HG03342 (cell line): ENCODE measurements around the gene OR5D18.
"Not testable (repeated sequence)": the region's sequence is repeated elsewhere in the genome, so short reads cannot be mapped to it uniquely, and the experiment has no call there.

Experiments
- ATAC-seq: cut with Tn5 transposase; IDR thresholded peaks from one replicate; pipeline ENCODE4 v1.9.1; 2021; ENCODE audit warnings: mild to moderate bottlenecking, moderate library complexity; ENCODE audit not compliant: unreplicated experiment

Gene OR5D18

DNA sequence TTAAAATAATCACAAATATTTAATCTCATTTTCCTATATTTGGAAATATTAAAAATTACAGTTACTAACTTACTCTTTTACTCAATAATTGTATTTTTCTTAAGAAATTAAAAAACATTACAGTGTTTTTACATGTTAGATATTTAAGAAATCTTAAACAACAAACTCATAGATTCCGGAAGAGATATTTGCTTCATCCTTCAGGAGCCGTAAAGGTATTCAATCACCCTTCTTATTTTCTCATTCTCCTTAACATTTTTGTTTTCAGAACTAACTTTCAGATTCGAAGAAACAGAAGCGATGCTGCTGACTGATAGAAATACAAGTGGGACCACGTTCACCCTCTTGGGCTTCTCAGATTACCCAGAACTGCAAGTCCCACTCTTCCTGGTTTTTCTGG lies at the start of gene OR5D18:
OR5D18 (plus strand) TSS at position 301 of the 400 bp plus-strand sequence; CDS start at position 301, 0 bp downstream.
- no peak for ATAC-seq

GRCh38 chr11:55773138-55773537 lies 46.3 kb upstream of the OR5D18 start, which contains the start of gene OR5D13:
Gene OR5D13, plus strand, starts transcription at chr11:55773438. Its CDS starts 0 bp downstream, at chr11:55773438.
- ATAC-seq = no peak

DNA sequence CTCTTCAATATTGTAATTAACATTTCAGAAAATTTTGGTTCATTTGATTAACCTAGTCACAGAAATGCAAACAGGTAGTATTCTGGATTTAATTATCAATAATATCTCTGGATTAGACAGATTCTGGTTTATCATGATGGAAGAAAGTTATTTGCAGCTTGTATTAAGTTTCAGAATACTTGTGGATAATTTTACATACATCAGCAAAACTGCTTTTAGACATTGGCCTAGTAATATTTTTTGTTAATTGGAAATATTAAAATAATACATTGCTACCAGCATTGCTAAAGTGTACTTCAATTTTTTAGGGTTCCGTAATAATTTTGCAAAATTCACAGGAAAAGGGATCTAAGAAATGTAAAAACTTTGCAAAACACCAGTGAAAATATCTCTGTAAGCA lies 27.8 kb upstream of the OR5D18 start:
- ATAC-seq = no peak

GRCh38 chr11:55793321-55793720 lies 26.1 kb upstream of the OR5D18 start:
- no peak for ATAC-seq

DNA sequence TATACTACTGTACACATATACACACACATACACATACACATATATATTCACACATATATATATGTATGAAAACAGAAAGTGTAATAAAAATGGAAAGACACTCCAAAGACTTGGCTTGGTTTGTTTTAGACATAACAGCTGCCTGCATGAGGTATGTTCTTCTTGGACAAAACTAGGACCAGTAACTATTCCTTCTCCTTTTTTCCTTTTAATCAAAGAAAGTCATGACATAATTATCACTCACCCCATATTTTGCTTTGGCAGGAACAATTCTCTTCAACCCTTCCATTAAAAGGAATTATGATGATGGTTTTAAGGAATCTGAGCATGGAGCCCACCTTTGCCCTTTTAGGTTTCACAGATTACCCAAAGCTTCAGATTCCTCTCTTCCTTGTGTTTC lies 24.2 kb upstream of the OR5D18 start, which contains the start of gene OR5D14:
OR5D14 (plus strand) TSS at position 301 of the 400 bp plus-strand sequence; CDS start at position 301, 0 bp downstream.
- ATAC-seq = no peak

DNA sequence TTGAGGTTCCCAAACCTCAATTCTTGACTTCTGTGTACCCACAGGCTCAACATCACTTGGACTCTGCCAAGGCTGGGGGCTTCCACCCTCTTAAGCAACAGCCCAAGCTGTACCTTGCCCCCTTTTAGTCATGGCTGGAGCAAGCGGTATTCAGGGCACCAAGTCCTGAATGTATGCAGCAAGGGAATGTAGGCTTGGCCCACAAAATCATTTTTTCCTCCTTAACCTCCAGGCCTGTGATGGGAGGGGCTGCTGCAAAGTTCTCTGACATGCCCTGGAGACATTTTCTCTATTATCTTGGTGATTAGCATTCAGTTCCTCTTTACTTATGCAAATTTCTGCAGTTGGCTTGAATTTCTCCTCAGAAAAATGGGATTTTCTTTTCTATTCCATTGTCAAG lies 13.2 kb upstream of the OR5D18 start:
- ATAC-seq = no peak

- ATAC-seq = no peak
These were observed 8.4 kb upstream of the OR5D18 start, which contains the start of gene OR5L1 for GRCh38 chr11:55811067-55811466. Gene OR5L1, plus strand, starts transcription at chr11:55811367. Its CDS starts 100 bp downstream, at chr11:55811467.

- no peak for ATAC-seq
These were observed 7.5 kb downstream of the OR5D18 start, which contains the start of gene OR5L2 for GRCh38 chr11:55826919-55827318. Gene OR5L2, plus strand, starts transcription at chr11:55827219. Its CDS starts 0 bp downstream, at chr11:55827219.

- ATAC-seq = no peak
These were observed 19.0 kb downstream of the OR5D18 start, which contains the start of gene OR5D16 for GRCh38 chr11:55838452-55838851. Gene OR5D16, plus strand, starts transcription at chr11:55838752. Its CDS starts 0 bp downstream, at chr11:55838752.

DNA sequence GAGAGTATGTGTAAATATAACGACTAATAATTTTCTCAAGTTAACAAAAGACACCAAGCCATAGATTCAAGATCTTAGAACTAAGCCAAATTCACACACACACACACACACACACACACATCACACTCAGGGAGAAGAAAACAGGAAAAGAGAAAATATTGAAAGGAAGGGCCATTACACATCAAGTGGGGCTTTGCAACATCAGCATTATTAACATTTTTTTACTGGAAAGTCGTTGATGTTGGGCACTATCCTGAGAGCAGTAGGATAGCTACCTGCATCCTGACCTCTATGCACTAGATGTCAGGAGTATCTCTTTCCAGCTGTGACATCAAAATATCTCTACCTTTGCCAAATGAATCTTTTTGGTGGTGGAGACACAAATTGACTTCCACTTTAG lies 28.0 kb downstream of the OR5D18 start:
- ATAC-seq = no peak

- no peak for ATAC-seq
These were observed 29.6 kb downstream of the OR5D18 start for GRCh38 chr11:55849037-55849436.

- ATAC-seq = no peak
These were observed 32.7 kb downstream of the OR5D18 start for GRCh38 chr11:55852141-55852540.

DNA sequence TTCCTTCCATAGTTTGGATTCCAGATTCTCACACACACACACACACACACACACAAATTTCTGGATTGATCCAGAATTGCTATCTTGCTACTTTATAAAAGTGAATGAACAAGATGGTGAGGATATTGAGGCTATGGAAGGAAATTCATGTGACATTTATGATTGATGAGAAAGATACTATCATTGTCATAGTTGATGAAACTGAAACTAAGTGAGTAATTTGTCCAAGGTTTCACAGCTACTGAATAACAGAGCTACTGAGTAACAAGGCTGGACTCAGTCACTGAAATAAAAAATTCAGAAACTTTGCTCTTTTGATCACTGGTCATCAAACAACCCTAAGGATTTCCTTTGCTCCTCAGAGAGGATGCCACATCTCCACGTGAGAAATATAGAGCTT lies 35.3 kb downstream of the OR5D18 start:
- peak; percentile 66 for ATAC-seq

GRCh38 chr11:55867354-55867753 lies 47.9 kb downstream of the OR5D18 start:
- ATAC-seq = not testable (repeated sequence)
